Right ventricle myocardium superior (tissue), 1 donor: ENCODE measurements around the gene KIFBP. TPM values are rescaled to one million over a fixed set of nuclear protein-coding genes. Genes with fewer than 3 reads are reported as not detected.
"Not testable (repeated sequence)": the region's sequence is repeated elsewhere in the genome, so short reads cannot be mapped to it uniquely, and the experiment has no call there.

Source experiments
- ATAC-seq: fragments of 200-7000 bp; cut with Tn5 transposase; one replicate; pipeline ENCODE4 v1.9.1; 2020; ENCODE audit warnings: mild to moderate bottlenecking; ENCODE audit not compliant: poor library complexity
- DNase-seq: peaks from one replicate; pipeline ENCODE4 v3.0.0-alpha.2; 2020
- intact Hi-C: fragments of 100-400 bp; cut with DNase I; formaldehyde crosslinking; loops from one replicate; pipeline ENCODE4 v1.11.2; 2022
- total RNA-seq: library from RNA; stranded (reverse); fragmentation: NEBNext Ultra II Directional; extraction: Animal tissue kit (Norgen Biotek cat#: 25700); gene quantifications from one replicate; pipeline ENCODE4 v1.2.1, GENCODE V29; 2021
- donor health status: DM: no; HTN: yes; CAD: no; lungs with severe emphysema.

KIFBP gene
- total RNA-seq, 1 donor from 2014 or later: 46.0 TPM

GRCh38 chr10:68992636-68993440, 4.2 kb downstream of the KIFBP start:
- ATAC-seq (peak; percentile 24), DNase-seq (peak; percentile 61)
- intact Hi-C loops: no loop called here

GRCh38 chr10:68997211-68997610, 8.6 kb downstream of the KIFBP start:
- no peak for ATAC-seq
- intact Hi-C loops: no loop called here
- DNase-seq: no peak

DNA sequence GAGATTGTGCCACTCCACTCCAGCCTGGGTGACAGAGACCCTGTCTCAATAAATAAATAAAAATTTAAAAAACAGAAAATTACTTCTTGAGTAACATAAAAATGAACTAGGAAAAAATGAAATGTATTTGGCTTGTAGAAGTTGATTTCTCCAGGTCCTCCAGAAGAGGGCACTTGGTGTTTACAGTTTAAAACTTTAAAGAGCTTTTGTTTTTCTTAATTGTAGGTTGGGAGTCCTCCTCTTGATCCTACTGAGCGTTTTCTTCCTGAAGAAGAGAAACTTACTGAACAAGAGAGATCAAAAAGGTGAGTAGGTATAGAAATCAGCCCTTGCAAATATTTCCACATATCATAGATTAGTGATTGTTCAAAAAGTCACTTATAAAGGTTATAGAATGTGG, 16.2 kb downstream of the KIFBP start:
- intact Hi-C loops: no loop called here
- DNase-seq (no peak), ATAC-seq (peak; percentile 45)

DNA sequence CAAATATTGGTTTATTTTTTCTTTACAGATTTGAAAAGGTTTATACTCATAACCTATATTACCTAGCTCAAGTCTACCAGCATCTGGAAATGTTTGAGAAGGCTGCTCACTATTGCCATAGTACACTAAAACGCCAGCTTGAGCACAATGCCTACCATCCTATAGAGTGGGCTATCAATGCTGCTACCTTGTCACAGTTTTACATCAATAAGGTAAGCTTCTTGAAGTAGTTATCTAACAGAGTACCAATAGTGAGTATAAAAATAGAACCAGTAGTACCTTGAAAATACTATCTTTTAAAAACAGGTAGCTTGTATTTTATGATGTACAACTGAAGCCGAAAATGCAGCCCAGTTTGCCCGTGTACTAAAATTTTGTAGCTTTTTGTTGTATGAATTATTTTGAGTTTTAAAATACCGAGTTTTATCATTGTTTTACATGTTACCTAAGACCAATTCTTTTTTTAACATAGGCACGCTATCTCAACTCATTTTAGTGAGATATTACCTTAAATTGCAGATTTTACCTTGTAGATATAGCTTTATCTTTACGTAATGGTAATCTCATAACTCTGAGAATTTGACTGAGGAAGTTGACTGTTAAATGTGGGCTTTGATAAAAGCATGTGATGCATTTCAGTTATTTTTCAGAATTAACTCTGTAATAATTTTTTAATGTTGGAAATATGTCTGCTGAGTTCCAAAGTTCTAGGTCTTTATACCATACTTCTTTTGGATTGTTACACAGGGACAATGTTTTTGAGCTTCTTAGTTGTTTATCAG, 17.3 kb downstream of the KIFBP start:
- DNase-seq (no peak), ATAC-seq (no peak)
- intact Hi-C loops: loop anchor here (2.0 kb wide), 1 partner anchor 87 kb away; no protein-coding TSS in a partner anchor

- no peak for DNase-seq
- intact Hi-C loops: loop anchor here (2.0 kb wide), 1 partner anchor 86 kb away; no protein-coding TSS in a partner anchor
- ATAC-seq: no peak
Observed at GRCh38 chr10:69007260-69007659, 18.7 kb downstream of the KIFBP start.

GRCh38 chr10:69009360-69009759, 20.8 kb downstream of the KIFBP start:
- intact Hi-C loops: no loop called here
- no peak for ATAC-seq
- no peak for DNase-seq

- no peak for ATAC-seq
- DNase-seq: no peak
- intact Hi-C loops: no loop called here
Observed at GRCh38 chr10:69010151-69010640, 21.6 kb downstream of the KIFBP start.

DNA sequence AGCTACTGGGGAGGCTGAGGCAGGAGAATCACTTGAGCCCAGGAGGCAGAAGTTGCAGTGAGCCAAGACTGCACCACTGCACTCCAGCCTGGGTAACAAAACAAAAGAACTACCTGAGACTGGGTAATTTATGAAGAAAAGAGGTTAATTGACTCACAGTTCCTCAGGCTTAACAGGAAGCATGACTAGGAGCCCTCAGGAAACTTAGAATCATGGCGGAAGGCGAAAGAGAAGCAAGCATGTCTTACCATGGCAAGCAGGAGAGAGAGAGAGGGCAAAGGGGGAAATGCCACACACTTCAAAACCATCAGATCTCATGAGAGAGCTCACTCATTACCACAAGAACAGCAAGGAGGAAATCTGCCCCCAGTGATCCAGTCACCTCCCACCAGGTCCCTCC, 24.2 kb downstream of the KIFBP start:
- intact Hi-C loops, DNase-seq, ATAC-seq: not testable (repeated sequence)

DNA sequence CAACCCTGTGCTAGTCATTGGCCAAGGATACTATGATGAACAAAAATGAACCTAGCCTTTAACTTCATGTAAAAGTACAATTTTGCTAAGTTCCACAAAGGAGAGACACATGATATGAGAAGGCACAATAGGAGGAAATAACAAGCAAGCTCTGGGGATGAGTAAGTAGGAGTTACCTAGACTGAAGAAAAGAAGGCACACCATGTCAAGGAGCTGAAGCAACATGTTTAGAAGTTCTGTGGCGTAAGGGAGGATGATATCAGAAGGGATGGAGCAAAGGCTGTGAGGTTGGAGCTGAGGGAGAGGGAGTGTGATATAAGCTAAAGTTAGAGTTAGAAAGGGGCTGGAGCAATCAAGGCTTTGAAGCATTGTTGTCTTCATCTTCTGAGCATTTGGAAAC, 25.6 kb downstream of the KIFBP start:
- no peak for DNase-seq
- intact Hi-C loops: no loop called here
- no peak for ATAC-seq

DNA sequence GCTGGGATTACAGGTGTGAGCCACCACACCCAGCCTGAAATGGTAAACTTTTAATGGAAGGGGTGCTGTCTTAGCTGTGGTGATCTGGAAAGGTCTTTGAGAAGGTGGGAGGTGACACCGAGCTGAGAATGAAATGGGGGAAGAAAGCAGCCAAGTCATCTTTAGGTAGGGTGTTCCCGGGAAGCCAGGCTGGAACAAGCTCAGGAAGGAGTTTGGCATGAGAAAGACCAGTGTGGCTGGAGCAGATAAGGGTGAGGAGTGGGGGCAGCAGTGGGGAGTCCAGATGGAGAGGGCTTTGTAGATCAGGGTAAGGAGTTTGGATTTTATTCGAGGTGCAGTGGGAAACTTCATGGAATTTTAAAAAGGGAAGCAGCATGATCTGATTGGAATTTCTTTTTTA, 30.0 kb downstream of the KIFBP start:
- no peak for DNase-seq
- no peak for ATAC-seq
- intact Hi-C loops: no loop called here

DNA sequence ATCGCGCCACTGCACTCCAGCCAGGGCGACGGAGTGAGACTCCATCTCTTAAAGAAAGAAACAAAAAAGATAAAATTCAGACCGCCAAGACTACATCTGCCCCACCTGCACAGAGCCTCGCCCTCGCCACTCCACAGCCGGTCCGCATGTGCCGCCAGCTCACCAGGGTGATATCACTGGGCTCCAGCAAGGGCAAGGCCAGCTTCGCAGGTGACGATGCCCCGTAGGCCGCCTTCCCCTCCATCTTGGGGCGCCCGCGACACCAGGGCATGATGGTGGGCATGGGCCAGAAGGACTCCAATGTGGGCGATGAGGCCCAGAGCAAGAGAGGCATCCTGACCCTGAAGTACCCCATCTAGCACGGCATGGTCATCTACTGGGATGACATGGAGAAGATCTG, 34.0 kb downstream of the KIFBP start:
- DNase-seq: no peak
- no peak for ATAC-seq
- intact Hi-C loops: no loop called here

DNA sequence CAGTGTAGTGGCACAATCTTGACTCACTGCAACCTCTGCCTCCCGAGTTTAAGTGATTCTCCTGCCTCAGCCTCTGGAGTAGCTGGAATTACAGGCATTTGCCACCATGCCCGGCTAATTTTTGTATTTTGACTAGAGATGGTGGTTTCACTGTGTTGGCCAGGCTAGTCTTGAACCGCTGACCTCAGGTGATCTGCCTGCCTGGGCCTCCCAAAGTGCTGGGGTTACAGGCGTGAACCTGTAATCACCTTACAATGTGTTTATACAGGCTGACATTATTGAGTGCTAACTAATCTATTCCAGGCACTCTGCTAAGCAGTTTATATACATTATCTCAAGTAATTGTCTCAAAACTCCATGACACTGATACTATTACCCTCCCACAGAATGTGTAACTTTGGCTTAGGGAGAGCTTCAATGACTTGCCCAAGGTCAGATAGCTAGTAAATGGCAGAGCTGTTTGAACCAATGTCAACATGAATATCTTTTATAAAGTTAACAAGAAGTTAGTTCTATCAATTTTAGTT, 36.8 kb downstream of the KIFBP start:
- no peak for DNase-seq
- intact Hi-C loops: no loop called here
- no peak for ATAC-seq

DNA sequence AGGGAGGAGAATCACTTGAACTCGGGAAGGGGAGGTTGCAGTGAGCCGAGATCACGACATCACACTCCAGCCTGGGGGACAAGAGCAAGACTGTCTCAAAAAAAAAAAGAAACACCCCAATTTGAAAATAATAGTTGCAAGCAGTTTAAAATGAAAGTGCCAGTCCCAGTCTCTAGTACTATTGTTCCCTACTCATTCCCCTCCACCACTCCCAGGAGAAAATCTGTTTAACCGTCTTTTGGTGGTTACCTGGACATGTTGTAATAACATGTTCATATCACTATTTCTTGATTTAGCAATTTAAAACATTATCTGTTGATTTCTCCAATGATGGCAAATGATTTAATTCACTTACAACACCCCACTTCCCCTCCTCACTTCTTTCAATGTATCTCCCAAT, 44.7 kb downstream of the KIFBP start:
- intact Hi-C loops: no loop called here
- no peak for DNase-seq
- no peak for ATAC-seq

DNA sequence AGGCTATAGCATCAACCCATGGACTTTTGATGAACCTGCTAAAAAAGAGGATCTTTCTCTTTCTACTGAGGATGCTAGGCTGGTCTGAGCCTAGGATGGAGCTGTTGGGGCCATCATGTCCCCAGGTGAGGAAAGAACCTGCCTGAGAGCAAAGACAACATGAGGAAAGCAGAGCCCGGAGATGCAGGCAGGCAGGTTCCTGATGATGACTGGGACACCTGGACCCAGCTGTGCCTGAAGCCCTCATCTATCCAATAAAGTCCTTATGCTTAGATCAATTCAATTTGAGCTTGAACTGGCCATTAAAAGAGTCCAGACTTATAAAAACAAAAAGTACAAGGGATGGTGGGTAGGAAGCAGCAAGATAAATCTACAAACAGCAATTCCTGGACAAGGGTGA, 48.9 kb downstream of the KIFBP start:
- ATAC-seq (no peak), DNase-seq (no peak)
- intact Hi-C loops: no loop called here

DNA sequence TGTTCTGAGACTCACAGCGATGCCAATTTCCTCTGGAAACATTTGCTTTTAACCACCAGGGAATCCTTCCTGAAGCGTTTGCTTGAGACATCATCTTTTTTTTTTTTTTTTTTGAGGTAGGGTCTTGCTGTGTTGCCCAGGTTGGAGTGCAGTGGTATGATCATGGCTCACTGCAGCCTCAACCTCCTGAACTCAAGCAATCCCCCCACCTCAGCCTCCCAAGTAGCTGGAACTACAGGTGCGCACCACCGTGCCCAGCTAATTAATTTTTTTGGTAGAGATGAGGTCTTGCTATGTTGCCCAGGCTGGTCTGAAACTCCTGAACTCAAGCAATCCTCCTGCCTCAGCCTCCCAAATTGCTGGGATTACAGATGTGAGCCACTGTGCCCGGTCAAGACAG, 52.3 kb downstream of the KIFBP start:
- ATAC-seq, DNase-seq, intact Hi-C loops: not testable (repeated sequence)

DNA sequence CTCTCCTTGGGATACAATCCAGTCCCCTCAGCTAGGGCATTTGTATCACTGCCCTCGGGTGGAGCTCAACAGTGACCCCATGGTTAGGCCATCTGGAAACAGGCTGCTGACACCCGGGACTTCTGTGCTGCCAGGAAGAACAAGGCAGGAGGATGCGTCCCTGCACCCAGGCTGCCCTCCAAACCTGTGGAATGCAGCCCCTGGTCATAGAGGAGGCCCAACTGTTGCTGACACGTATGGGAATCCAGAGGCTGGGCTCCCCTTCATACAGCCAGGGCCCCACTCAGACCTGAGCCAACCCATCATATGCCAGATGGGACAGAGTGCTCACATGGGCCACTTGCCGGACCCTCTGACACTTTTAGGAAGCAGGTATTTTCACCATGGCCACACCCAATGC, 53.8 kb downstream of the KIFBP start:
- DNase-seq (no peak), ATAC-seq (no peak)
- intact Hi-C loops: no loop called here

- no peak for DNase-seq
- no peak for ATAC-seq
- intact Hi-C loops: no loop called here
Observed at GRCh38 chr10:69042838-69043237, 54.2 kb downstream of the KIFBP start.

- DNase-seq (no peak), ATAC-seq (no peak)
- intact Hi-C loops: no loop called here
Observed at GRCh38 chr10:69043931-69044531, 55.4 kb downstream of the KIFBP start.

DNA sequence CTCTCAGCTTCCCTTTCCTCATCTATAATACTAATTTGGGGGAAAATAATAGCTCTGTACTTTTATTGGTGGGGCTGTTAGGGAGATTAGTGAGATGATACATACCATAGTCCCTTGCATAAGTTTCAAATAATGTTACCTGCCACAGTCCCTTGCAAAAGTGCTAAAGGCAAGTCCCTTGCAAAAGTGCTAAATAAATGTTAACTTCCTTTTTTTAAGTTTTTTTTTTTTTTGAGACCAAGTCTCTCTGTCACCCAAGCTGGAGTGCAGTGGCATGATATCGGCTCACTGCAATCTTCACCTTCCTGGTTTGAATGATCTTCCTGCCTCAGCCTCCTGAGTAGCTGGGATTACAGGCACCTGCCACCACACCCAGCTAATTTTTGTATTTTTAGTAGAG, 55.9 kb downstream of the KIFBP start:
- DNase-seq (no peak), ATAC-seq (no peak)
- intact Hi-C loops: no loop called here
